ENCODE measurements around the gene ZNG1A. TPM values are rescaled to one million over a fixed set of nuclear protein-coding genes. Genes with fewer than 3 reads are reported as not detected.
"Not testable (repeated sequence)": the region's sequence is repeated elsewhere in the genome, so short reads cannot be mapped to it uniquely, and the experiment has no call there.

ZNG1A gene
- total RNA-seq, 4 donors from 2014 or later: 10.3 to 86.4 (median 33.9) TPM

DNA sequence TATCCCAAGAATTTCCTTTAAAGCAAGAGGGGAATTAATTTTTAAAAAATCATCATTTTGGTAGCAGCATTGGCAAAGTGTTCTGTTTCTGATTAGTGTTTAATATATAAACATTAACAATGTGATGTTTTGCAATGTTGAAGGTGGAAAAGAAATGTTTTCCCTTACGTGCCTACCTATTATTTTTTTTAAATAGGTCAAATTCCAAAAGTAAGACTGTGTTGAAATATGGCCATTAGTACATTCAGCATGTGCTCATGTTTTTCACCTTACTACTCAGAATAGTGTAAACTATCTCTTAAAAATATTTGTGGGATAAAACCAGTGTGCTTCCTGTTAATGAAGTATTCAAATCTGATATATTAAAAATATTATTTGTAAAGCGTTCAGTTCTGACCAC, 39.1 kb upstream of the ZNG1A start:
- H3K27ac ChIP-seq: no peak overlapping the region

DNA sequence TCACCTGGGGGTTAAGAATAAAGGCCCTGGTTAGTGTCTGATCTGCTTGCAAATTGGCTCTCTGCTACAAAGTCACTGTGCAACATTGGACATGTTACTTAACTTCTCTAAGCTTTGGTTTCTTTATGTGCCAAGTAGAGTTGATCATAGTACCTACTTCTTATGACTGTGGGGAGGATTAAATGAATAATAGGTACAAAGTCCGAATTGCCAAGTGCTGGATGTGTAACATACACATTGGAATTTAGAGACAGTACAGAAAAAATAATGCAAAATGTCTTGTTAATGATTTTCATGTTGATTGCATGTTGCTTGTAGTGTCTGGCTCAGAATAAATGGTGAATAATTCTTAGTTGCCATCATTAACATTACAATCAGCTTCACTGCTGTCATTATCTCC, 38.0 kb upstream of the ZNG1A start:
- intact Hi-C loops (cut with DNase I; ENCODE audit: low total_unique reads) (no loop called here), in situ Hi-C loops (cut with MboI; ENCODE audit: low pct_ligation_motif_present in 1 of 4, low pct_unique_long_range_greater_than_20kb in 1 of 4, low sequenced_read_pairs in 3 of 4) (no loop called here)
- H3K9me3 ChIP-seq: no peaks in the 10 kb centered on the region
- no peak overlapping the region for H3K4me3 ChIP-seq
- peaks cover 0 to 16% (median 8%) of the 10 kb centered on the region in 4 donors for H3K4me1 ChIP-seq
- H3K27ac ChIP-seq: no peak overlapping the region
- H3K36me3 ChIP-seq: no peaks in the 10 kb centered on the region
- no peak for DNase-seq
- TF ChIP-seq POLR2AphosphoS5 (IDR thresholded peaks at IDR 0.05): no peak
- no peak for TF ChIP-seq EP300 (IDR thresholded peaks at IDR 0.05; ENCODE audit: low read depth)
- H3K27me3 ChIP-seq: peaks cover 30% of the 10 kb centered on the region
- 27 to 53% methylated on average over 1 of the region's 1 CpG for WGBS, 2 donors (ENCODE audit: low coverage in 1 of 2)

More for the DNA sequence above, 39.1 kb upstream of the ZNG1A start:
- no peak for DNase-seq
- H3K4me3 ChIP-seq: no peak overlapping the region
- no peaks in the 10 kb centered on the region for H3K9me3 ChIP-seq
- TF ChIP-seq POLR2A (IDR thresholded peaks at IDR 0.05) (no peak), EP300 (IDR thresholded peaks at IDR 0.05; ENCODE audit: low read depth) (no peak)
- H3K27me3 ChIP-seq: peaks cover 30% of the 10 kb centered on the region
- no peaks in the 10 kb centered on the region for H3K36me3 ChIP-seq
- WGBS, 2 donors (ENCODE audit: low coverage in 1 of 2): 81 to 97% methylated on average over 2 of the region's 2 CpGs
- peaks cover 0 to 27% (median 11%) of the 10 kb centered on the region in 4 donors for H3K4me1 ChIP-seq
- intact Hi-C loops (cut with DNase I; ENCODE audit: low total_unique reads): no loop called here
- in situ Hi-C loops (cut with MboI; ENCODE audit: low pct_ligation_motif_present in 1 of 4, low pct_unique_long_range_greater_than_20kb in 1 of 4, low sequenced_read_pairs in 3 of 4): no loop called here

DNA sequence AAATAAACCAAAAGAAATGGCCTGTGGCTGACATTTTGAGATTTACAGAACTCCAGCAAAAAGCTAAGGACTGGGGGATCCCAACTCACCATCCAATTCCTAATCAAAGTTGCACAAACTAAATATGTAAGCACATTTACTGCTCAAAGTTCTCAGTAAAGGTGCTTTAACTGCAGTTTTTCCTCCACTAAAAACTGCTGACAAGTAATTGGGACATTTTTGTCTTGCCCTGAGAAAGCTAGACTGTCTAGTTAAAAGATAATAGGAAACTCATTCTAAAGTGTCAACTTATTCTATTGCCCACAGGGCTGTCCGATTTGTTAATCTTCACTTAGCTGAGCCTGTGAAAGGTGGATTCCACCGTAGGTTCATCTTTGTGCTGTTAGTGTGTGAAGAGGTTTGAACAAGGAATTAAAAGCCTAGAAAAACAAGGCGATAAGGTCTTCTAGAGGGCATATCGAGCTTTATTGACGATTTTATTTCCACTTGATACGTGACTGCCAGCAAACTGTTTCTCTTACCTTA, 36.8 kb upstream of the ZNG1A start:
- intact Hi-C loops (cut with DNase I; ENCODE audit: low total_unique reads): no loop called here

DNA sequence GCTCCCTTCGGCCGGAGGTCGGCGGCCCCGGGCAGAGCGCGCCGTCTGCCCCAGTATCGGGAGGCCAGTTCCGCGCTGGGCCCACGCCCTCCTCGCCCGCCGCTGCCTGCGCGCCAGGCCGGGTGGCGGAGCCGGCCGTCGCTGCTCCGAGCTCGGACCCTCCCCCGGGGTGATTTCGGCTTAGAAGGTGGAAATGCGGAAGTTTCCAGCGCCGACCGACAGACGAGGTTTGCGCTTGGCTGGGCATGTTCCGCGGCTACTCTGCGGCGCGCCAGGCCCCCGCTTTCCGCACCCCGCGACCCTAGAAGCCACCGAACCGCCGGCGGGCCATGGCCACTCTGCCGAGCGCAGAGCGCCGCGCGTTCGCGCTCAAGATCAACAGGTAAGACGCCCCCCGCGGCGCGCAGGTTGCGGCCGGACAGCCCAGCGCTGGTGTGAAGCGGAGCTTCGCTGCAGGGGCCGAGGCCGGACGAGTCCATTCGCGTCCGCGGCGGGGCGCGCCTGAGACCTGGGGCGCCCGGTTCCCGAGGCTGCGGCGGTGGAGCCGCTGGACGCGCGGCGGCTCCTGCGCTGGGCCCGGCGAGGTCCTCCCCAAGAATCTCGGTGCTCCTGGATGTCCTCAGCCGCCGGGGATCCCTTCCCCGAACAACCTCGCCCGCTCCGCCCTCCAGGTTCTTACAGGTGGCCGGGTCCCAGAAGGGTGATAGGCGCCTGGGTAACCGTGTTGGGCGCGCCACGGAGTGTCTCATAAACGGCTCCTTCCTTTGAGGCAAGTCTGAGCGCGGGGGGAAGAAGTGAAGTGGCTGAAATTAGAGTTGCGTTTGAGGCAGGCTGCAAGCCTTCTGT, 36.0 kb upstream of the ZNG1A start, which contains the start of gene DOCK8:
TSS of gene DOCK8 (plus strand) at position 218 of the 846 bp plus-strand sequence. CDS start at position 330, 112 bp downstream.
- peak; percentile 54 for TF ChIP-seq POLR2A (IDR thresholded peaks at IDR 0.05)
- no peak for TF ChIP-seq EP300 (IDR thresholded peaks at IDR 0.05; ENCODE audit: low read depth)
- TF ChIP-seq, protein P1, sequence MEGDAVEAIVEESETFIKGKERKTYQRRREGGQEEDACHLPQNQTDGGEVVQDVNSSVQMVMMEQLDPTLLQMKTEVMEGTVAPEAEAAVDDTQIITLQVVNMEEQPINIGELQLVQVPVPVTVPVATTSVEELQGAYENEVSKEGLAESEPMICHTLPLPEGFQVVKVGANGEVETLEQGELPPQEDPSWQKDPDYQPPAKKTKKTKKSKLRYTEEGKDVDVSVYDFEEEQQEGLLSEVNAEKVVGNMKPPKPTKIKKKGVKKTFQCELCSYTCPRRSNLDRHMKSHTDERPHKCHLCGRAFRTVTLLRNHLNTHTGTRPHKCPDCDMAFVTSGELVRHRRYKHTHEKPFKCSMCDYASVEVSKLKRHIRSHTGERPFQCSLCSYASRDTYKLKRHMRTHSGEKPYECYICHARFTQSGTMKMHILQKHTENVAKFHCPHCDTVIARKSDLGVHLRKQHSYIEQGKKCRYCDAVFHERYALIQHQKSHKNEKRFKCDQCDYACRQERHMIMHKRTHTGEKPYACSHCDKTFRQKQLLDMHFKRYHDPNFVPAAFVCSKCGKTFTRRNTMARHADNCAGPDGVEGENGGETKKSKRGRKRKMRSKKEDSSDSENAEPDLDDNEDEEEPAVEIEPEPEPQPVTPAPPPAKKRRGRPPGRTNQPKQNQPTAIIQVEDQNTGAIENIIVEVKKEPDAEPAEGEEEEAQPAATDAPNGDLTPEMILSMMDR (IDR thresholded peaks at IDR 0.05): peak in 4 of 5 experiments; percentile 27 to 41 (median 33)
- peak in 2 of 3 donors; percentile 5 to 44 for TF ChIP-seq POLR2AphosphoS5 (IDR thresholded peaks at IDR 0.05)
- H3K36me3 ChIP-seq: no peaks in the 10 kb centered on the region
- intact Hi-C loops (cut with DNase I; ENCODE audit: low total_unique reads): no loop called here
- DNase-seq: peak; percentile 80
- in situ Hi-C loops (cut with MboI; ENCODE audit: low pct_ligation_motif_present in 1 of 4, low pct_unique_long_range_greater_than_20kb in 1 of 4, low sequenced_read_pairs in 3 of 4): no loop called here
- H3K27me3 ChIP-seq: peaks cover 30% of the 10 kb centered on the region
- WGBS, 2 donors (ENCODE audit: low coverage in 1 of 2): 1% methylated on average over 93 of the region's 103 CpGs; no CpG with 5 or more reads in 1 of the 2 donors
- H3K4me1 ChIP-seq: peaks cover 0 to 14% (median 8%) of the 10 kb centered on the region in 4 donors
- peak within 1 kb of the TSS; percentile 78 to 86 (median 85) for H3K27ac ChIP-seq
- H3K9me3 ChIP-seq: no peaks in the 10 kb centered on the region
- H3K4me3 ChIP-seq: peak within 1 kb of the TSS; percentile 35 to 83 (median 52)

More for the DNA sequence above, 36.8 kb upstream of the ZNG1A start:
- in situ Hi-C loops (cut with MboI; ENCODE audit: low pct_ligation_motif_present in 1 of 4, low pct_unique_long_range_greater_than_20kb in 1 of 4, low sequenced_read_pairs in 3 of 4): no loop called here
- 57 to 63% methylated on average over 6 of the region's 6 CpGs for WGBS, 2 donors (ENCODE audit: low coverage in 1 of 2)
- TF ChIP-seq EP300 (IDR thresholded peaks at IDR 0.05; ENCODE audit: low read depth): no peak
- no peak for TF ChIP-seq POLR2A (IDR thresholded peaks at IDR 0.05)
- TF ChIP-seq, protein P1 (IDR thresholded peaks at IDR 0.05): no peak
- TF ChIP-seq POLR2AphosphoS5 (IDR thresholded peaks at IDR 0.05): no peak
- Histone ChIP-seq H3K27me3 (peaks cover 30% of the 10 kb centered on the region), H3K4me1 (peaks cover 0 to 14% (median 8%) of the 10 kb centered on the region in 4 donors), H3K36me3 (no peaks in the 10 kb centered on the region), H3K4me3 (peak overlapping the region in 3 of 4 donors; percentile 47 to 83 (median 56)), H3K9me3 (no peaks in the 10 kb centered on the region), H3K27ac (peak overlapping the region; percentile 78 to 86 (median 85))
- DNase-seq: no peak

DNA sequence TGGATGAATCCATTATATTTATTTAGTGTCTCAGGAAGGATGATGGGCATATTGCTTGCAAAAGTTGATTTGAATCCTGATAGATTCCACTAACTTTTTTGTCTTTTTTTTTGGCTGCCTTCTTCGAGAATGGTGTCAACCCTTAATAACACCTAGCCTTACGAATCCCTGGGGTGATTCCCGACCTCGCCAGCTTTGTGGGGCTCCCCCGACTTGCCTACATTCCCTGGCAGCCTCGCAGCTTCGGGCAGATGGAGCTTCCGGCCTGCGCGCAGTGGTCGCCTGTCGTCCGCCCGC, 35.4 kb upstream of the ZNG1A start:
- Histone ChIP-seq H3K4me3 (peak overlapping the region; percentile 35 to 83 (median 52)), H3K27ac (peak overlapping the region; percentile 78 to 86 (median 85)), H3K9me3 (no peaks in the 10 kb centered on the region), H3K4me1 (peaks cover 0 to 14% (median 8%) of the 10 kb centered on the region in 4 donors), H3K27me3 (peaks cover 30% of the 10 kb centered on the region), H3K36me3 (no peaks in the 10 kb centered on the region)
- in situ Hi-C loops (cut with MboI; ENCODE audit: low pct_ligation_motif_present in 1 of 4, low pct_unique_long_range_greater_than_20kb in 1 of 4, low sequenced_read_pairs in 3 of 4): no loop called here
- TF ChIP-seq, protein P1 (IDR thresholded peaks at IDR 0.05): no peak
- DNase-seq: no peak
- intact Hi-C loops (cut with DNase I; ENCODE audit: low total_unique reads): no loop called here
- WGBS, 2 donors (ENCODE audit: low coverage in 1 of 2): 5% methylated on average over 14 of the region's 14 CpGs; no CpG with 5 or more reads in 1 of the 2 donors

DNA sequence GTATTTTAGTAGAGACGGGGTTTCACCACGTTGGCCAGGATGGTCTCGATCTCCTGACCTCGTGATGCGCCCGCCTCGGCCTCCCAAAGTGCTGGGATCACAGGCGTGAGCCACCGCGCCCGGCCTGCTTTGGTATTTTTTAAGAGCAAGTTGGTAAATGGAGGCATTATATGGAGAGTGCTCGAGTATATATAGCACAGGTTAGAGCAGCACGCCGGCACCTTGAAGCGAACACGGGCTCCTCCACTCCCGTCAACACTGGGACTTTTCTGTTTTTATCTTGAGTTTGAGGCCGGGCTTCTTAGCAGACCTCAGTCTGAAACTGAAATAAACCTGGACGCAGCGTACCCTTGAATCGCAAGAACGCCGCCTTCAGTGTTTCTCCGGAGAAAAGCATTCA, 35.0 kb upstream of the ZNG1A start:
- in situ Hi-C loops (cut with MboI; ENCODE audit: low pct_ligation_motif_present in 1 of 4, low pct_unique_long_range_greater_than_20kb in 1 of 4, low sequenced_read_pairs in 3 of 4); H3K36me3 ChIP-seq; H3K9me3 ChIP-seq; DNase-seq; intact Hi-C loops (cut with DNase I; ENCODE audit: low total_unique reads): not testable (repeated sequence)
- H3K4me1 ChIP-seq: peaks cover 0 to 14% (median 8%) of the 10 kb centered on the region in 4 donors
- H3K27me3 ChIP-seq: peaks cover 30% of the 10 kb centered on the region
- WGBS, 2 donors (ENCODE audit: low coverage in 1 of 2): 89% methylated on average over 24 of the region's 24 CpGs; no CpG with 5 or more reads in 1 of the 2 donors
- H3K27ac ChIP-seq: peak overlapping the region in 3 of 4 donors; percentile 84 to 86 (median 86)
- peak overlapping the region in 2 of 4 donors; percentile 47 to 83 for H3K4me3 ChIP-seq
